HepG2 (cell line): ENCODE data around the gene HAPLN1. TPM values are rescaled to one million over a fixed set of nuclear protein-coding genes. Genes with fewer than 3 reads are reported as not detected.

Experiments used
- ZNF337 ChIP-seq: sonication (generic); formaldehyde crosslinking; IDR thresholded peaks from 2 replicates; pipeline ENCODE4 v1.5.1; 2020; ENCODE audit warnings: missing genetic modification reagents, low read depth, mild to moderate bottlenecking, borderline replicate concordance
- ZNF496 ChIP-seq: sonication (generic); formaldehyde crosslinking; IDR thresholded peaks from 2 replicates; pipeline ENCODE4 v1.8.1; 2023; ENCODE audit warnings: mild to moderate bottlenecking, moderate library complexity, missing genetic modification reagents; ENCODE audit not compliant: insufficient replicate concordance
- ZNF562 ChIP-seq: sonication (generic); formaldehyde crosslinking; IDR thresholded peaks from 2 replicates; pipeline ENCODE4 v1.8.0; 2022; ENCODE audit warnings: missing genetic modification reagents, borderline replicate concordance
- ZNF577 ChIP-seq: sonication (generic); formaldehyde crosslinking; IDR thresholded peaks from 2 replicates; pipeline ENCODE4 v1.4.0; 2020; ENCODE audit warnings: mild to moderate bottlenecking, low read depth, missing genetic modification reagents, borderline replicate concordance
- ZSCAN22 ChIP-seq: sonication (generic); formaldehyde crosslinking; IDR thresholded peaks from 2 replicates; pipeline ENCODE4 v1.4.0; 2020; ENCODE audit warnings: mild to moderate bottlenecking, missing genetic modification reagents
- polyA plus RNA-seq, 8 experiments: library from polyadenylated mRNA; depleted of rRNA in 3 of 8; stranded (reverse) in 7 of 8; unstranded in 1 of 8; fragments of >200 nt; fragmentation: Illumina TruSeq in 4 of 8; extraction: Trizol in 4 of 8; gene quantifications; 2 replicates each; pipeline versions ENCODE4 v1.2.1 to v1.2.3, GENCODE V29; 2011 to 2016; ENCODE audit warnings: low read depth in 4 of 8, missing spikeins in 1 of 8, mixed read lengths in 1 of 8; ENCODE audit not compliant: insufficient read depth in 1 of 8
- total RNA-seq, 5 experiments: library from RNA; depleted of rRNA; stranded (reverse); fragments of >200 nt; fragmentation: Illumina TruSeq; extraction: Trizol; gene quantifications; 2 replicates each; pipeline ENCODE4 v1.2.3, GENCODE V29; 2016; ENCODE audit warnings: low read depth in 1 of 5
- TF ChIP-seq, protein P1 (sequence below): sonication (generic); formaldehyde crosslinking; IDR thresholded peaks from 2 replicates; pipeline ENCODE4 v1.4.0; 2020; ENCODE audit warnings: missing genetic modification reagents
- TF ChIP-seq, protein P2 (sequence below): IDR thresholded peaks from 2 replicates; pipeline ENCODE4 v1.6.1; 2016; ENCODE audit warnings: low read depth, borderline replicate concordance
- TF ChIP-seq, protein P3 (sequence below): sonication (generic); formaldehyde crosslinking; IDR thresholded peaks from 2 replicates; pipeline ENCODE4 v1.9.0; 2021; ENCODE audit warnings: mild to moderate bottlenecking, missing genetic modification reagents
- TF ChIP-seq, protein P4 (sequence below): sonication (generic); formaldehyde crosslinking; IDR thresholded peaks from 2 replicates; pipeline ENCODE4 v1.4.0; 2020; ENCODE audit warnings: missing genetic modification reagents
- TF ChIP-seq, protein P5 (sequence below): sonication (generic); formaldehyde crosslinking; conservative IDR thresholded peaks from 2 replicates; pipeline ENCODE4 v1.8.0; 2022; ENCODE audit warnings: mild to moderate bottlenecking, moderate library complexity, missing genetic modification reagents

HAPLN1 gene
- total and polyA plus RNA-seq, 2 of the 13 experiments (the other 11 are each of a cell fraction or from before 2014, with no cell fraction given): not detected

DNA sequence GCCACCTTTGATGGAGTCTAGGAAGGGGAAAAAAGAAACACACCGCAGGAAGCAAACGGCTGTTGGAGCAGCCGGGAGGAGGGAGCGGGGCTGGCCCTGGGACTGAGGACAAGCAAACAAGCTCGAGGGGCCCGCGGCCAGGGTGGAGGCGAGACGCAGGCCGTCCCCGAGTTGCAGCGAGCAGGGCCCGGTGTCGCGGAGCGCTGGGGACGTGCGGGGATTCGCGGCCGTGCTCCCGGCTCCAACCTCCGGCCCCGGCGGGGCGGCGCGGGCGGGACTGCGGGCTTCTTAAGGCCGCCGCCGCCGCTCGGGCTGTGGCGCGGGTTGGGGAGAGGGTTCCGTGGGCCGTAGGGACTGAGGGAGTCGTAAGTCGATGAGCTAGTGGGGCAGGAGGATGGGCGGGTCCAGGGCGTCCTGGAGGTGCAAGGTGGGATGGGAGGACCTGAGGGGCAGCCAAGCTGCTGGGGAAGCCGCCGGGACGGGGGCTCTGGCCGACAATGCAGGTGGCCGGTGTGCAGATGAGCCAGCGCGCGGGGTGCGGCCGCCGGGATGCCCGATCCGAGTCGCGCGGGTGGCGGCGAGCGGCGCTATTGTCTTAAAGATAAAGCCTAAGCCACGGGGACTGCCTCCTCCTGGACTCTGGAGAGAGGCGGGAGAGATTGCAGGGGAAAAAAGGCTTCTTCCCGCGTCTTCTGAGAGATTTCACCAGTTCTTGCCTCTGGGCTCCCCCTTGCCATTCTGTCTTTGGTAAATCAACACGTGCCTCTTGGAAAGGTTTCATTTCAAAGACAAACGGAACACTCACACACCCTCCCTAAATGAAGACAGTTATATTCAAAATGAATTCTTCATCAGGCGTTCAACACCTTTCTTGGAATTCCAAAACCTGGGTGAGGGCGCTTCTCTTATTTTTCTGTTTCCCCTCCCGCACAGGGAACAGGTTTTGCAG is 1.6 kb upstream of the HAPLN1 start (continued):
- TF ChIP-seq, protein P1, sequence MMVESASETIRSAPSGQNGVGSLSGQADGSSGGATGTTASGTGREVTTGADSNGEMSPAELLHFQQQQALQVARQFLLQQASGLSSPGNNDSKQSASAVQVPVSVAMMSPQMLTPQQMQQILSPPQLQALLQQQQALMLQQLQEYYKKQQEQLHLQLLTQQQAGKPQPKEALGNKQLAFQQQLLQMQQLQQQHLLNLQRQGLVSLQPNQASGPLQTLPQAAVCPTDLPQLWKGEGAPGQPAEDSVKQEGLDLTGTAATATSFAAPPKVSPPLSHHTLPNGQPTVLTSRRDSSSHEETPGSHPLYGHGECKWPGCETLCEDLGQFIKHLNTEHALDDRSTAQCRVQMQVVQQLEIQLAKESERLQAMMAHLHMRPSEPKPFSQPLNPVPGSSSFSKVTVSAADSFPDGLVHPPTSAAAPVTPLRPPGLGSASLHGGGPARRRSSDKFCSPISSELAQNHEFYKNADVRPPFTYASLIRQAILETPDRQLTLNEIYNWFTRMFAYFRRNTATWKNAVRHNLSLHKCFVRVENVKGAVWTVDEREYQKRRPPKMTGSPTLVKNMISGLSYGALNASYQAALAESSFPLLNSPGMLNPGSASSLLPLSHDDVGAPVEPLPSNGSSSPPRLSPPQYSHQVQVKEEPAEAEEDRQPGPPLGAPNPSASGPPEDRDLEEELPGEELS (CRISPR knock-in tag): no peak
- TF ChIP-seq ZNF337 (CRISPR knock-in tag) (no peak), ZNF496 (no peak), ZSCAN22 (no peak), ZNF562 (CRISPR knock-in tag) (no peak), ZNF577 (no peak)
- TF ChIP-seq, protein P2, sequence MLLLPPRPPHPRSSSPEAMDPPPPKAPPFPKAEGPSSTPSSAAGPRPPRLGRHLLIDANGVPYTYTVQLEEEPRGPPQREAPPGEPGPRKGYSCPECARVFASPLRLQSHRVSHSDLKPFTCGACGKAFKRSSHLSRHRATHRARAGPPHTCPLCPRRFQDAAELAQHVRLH (CRISPR knock-in tag): peak; percentile 65; the same call in 1 of the 2 replicates
- TF ChIP-seq, protein P3, sequence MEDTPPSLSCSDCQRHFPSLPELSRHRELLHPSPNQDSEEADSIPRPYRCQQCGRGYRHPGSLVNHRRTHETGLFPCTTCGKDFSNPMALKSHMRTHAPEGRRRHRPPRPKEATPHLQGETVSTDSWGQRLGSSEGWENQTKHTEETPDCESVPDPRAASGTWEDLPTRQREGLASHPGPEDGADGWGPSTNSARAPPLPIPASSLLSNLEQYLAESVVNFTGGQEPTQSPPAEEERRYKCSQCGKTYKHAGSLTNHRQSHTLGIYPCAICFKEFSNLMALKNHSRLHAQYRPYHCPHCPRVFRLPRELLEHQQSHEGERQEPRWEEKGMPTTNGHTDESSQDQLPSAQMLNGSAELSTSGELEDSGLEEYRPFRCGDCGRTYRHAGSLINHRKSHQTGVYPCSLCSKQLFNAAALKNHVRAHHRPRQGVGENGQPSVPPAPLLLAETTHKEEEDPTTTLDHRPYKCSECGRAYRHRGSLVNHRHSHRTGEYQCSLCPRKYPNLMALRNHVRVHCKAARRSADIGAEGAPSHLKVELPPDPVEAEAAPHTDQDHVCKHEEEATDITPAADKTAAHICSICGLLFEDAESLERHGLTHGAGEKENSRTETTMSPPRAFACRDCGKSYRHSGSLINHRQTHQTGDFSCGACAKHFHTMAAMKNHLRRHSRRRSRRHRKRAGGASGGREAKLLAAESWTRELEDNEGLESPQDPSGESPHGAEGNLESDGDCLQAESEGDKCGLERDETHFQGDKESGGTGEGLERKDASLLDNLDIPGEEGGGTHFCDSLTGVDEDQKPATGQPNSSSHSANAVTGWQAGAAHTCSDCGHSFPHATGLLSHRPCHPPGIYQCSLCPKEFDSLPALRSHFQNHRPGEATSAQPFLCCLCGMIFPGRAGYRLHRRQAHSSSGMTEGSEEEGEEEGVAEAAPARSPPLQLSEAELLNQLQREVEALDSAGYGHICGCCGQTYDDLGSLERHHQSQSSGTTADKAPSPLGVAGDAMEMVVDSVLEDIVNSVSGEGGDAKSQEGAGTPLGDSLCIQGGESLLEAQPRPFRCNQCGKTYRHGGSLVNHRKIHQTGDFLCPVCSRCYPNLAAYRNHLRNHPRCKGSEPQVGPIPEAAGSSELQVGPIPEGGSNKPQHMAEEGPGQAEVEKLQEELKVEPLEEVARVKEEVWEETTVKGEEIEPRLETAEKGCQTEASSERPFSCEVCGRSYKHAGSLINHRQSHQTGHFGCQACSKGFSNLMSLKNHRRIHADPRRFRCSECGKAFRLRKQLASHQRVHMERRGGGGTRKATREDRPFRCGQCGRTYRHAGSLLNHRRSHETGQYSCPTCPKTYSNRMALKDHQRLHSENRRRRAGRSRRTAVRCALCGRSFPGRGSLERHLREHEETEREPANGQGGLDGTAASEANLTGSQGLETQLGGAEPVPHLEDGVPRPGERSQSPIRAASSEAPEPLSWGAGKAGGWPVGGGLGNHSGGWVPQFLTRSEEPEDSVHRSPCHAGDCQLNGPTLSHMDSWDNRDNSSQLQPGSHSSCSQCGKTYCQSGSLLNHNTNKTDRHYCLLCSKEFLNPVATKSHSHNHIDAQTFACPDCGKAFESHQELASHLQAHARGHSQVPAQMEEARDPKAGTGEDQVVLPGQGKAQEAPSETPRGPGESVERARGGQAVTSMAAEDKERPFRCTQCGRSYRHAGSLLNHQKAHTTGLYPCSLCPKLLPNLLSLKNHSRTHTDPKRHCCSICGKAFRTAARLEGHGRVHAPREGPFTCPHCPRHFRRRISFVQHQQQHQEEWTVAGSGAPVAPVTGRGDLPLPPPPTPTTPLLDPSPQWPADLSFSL: no peak
- TF ChIP-seq, protein P4, sequence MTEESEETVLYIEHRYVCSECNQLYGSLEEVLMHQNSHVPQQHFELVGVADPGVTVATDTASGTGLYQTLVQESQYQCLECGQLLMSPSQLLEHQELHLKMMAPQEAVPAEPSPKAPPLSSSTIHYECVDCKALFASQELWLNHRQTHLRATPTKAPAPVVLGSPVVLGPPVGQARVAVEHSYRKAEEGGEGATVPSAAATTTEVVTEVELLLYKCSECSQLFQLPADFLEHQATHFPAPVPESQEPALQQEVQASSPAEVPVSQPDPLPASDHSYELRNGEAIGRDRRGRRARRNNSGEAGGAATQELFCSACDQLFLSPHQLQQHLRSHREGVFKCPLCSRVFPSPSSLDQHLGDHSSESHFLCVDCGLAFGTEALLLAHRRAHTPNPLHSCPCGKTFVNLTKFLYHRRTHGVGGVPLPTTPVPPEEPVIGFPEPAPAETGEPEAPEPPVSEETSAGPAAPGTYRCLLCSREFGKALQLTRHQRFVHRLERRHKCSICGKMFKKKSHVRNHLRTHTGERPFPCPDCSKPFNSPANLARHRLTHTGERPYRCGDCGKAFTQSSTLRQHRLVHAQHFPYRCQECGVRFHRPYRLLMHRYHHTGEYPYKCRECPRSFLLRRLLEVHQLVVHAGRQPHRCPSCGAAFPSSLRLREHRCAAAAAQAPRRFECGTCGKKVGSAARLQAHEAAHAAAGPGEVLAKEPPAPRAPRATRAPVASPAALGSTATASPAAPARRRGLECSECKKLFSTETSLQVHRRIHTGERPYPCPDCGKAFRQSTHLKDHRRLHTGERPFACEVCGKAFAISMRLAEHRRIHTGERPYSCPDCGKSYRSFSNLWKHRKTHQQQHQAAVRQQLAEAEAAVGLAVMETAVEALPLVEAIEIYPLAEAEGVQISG (CRISPR knock-in tag): peak; percentile 28; the same call in 1 of the 2 replicates
- TF ChIP-seq, protein P5, sequence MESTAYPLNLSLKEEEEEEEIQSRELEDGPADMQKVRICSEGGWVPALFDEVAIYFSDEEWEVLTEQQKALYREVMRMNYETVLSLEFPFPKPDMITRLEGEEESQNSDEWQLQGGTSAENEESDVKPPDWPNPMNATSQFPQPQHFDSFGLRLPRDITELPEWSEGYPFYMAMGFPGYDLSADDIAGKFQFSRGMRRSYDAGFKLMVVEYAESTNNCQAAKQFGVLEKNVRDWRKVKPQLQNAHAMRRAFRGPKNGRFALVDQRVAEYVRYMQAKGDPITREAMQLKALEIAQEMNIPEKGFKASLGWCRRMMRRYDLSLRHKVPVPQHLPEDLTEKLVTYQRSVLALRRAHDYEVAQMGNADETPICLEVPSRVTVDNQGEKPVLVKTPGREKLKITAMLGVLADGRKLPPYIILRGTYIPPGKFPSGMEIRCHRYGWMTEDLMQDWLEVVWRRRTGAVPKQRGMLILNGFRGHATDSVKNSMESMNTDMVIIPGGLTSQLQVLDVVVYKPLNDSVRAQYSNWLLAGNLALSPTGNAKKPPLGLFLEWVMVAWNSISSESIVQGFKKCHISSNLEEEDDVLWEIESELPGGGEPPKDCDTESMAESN (CRISPR knock-in tag): peak; percentile 75; the same call in 1 of the 2 replicates
